Nephron (organoid): ENCODE data around the gene PLPP2.

Experiments
- H3K27ac Mint-ChIP-seq, 3 experiments: 2 replicates each; pipeline ENCODE4 v1.8.0; 2020; ENCODE audit warnings: mixed read lengths in 3 of 3, mild to moderate bottlenecking in 2 of 3, moderate library complexity in 1 of 3
- H3K27me3 Mint-ChIP-seq: 2 replicates; pipeline ENCODE4 v1.8.0; 2021; ENCODE audit warnings: low read depth, mild to moderate bottlenecking, moderate library complexity, mixed read lengths
- H3K36me3 Mint-ChIP-seq: 2 replicates; pipeline ENCODE4 v1.8.0; 2020; ENCODE audit warnings: low read depth, mixed read lengths
- H3K4me1 Mint-ChIP-seq: 2 replicates; pipeline ENCODE4 v1.8.0; 2020; ENCODE audit warnings: mixed read lengths
- H3K4me3 Mint-ChIP-seq, 3 experiments: 2 replicates each; pipeline ENCODE4 v1.8.0; 2020; ENCODE audit warnings: mild to moderate bottlenecking in 3 of 3, mixed read lengths in 3 of 3, moderate library complexity in 2 of 3
- H3K9me3 Mint-ChIP-seq: 2 replicates; pipeline ENCODE4 v1.8.0; 2020; ENCODE audit warnings: mixed read lengths
- TF ChIP-seq, protein P1 (sequence below), 3 experiments: fragments of 200-600 bp; sonication (generic); IDR thresholded peaks; one replicate each; pipeline ENCODE4 v1.5.0; 2021; ENCODE audit warnings: antibody characterized with exemption in 3 of 3; ENCODE audit not compliant: unreplicated experiment in 3 of 3

Gene PLPP2

DNA sequence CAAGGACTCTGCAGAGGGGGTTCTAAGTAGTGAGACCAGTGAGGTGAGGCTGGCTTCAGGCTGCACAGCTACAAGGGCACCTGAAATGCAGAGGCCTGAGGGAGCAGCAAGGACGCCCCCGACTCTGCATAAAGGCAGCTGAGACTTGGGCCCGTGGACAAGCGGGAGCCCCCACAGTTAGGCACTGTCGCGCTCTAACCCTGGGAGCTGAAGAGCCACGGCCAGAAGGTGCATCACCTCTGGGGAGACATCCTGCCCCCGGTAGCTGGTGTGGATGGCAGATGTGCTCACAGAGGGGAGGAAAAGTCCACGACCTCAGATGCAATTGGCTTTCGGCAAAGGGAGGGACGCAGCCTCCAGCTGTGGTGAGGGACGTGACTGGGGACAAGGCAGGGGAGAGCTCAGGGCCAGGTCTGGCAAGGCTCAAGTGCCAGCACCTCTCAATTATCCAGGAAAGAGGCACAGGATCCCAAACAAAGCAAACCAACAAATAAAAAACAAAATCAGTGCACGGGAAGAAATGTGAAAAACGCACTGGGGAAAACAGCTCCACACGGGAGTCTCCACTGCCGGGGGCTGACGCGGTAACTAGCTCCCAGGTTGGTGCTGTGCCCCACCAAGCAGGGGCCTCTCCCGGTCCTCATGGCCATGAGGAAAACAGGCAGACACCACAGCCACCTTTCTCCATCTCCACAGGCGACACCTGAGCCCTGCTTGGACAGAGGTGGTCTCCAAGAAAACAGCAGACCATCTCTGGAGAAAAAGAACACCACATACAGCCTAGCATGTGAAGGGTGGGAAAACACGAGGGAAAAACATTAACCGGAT is 23.0 kb upstream of the PLPP2 start:
- H3K36me3 Mint-ChIP-seq: peaks cover 62% of the 10 kb centered on the region
- H3K27me3 Mint-ChIP-seq: no peaks in the 10 kb centered on the region
- H3K4me3 Mint-ChIP-seq: no peak overlapping the region
- H3K9me3 Mint-ChIP-seq: peaks cover 18% of the 10 kb centered on the region
- no peak overlapping the region for H3K27ac Mint-ChIP-seq
- H3K4me1 Mint-ChIP-seq: no peaks in the 10 kb centered on the region
- TF ChIP-seq, protein P1, sequence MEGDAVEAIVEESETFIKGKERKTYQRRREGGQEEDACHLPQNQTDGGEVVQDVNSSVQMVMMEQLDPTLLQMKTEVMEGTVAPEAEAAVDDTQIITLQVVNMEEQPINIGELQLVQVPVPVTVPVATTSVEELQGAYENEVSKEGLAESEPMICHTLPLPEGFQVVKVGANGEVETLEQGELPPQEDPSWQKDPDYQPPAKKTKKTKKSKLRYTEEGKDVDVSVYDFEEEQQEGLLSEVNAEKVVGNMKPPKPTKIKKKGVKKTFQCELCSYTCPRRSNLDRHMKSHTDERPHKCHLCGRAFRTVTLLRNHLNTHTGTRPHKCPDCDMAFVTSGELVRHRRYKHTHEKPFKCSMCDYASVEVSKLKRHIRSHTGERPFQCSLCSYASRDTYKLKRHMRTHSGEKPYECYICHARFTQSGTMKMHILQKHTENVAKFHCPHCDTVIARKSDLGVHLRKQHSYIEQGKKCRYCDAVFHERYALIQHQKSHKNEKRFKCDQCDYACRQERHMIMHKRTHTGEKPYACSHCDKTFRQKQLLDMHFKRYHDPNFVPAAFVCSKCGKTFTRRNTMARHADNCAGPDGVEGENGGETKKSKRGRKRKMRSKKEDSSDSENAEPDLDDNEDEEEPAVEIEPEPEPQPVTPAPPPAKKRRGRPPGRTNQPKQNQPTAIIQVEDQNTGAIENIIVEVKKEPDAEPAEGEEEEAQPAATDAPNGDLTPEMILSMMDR (IDR thresholded peaks at IDR 0.05; ENCODE audit: unreplicated experiment in 3 of 3): no peak

DNA sequence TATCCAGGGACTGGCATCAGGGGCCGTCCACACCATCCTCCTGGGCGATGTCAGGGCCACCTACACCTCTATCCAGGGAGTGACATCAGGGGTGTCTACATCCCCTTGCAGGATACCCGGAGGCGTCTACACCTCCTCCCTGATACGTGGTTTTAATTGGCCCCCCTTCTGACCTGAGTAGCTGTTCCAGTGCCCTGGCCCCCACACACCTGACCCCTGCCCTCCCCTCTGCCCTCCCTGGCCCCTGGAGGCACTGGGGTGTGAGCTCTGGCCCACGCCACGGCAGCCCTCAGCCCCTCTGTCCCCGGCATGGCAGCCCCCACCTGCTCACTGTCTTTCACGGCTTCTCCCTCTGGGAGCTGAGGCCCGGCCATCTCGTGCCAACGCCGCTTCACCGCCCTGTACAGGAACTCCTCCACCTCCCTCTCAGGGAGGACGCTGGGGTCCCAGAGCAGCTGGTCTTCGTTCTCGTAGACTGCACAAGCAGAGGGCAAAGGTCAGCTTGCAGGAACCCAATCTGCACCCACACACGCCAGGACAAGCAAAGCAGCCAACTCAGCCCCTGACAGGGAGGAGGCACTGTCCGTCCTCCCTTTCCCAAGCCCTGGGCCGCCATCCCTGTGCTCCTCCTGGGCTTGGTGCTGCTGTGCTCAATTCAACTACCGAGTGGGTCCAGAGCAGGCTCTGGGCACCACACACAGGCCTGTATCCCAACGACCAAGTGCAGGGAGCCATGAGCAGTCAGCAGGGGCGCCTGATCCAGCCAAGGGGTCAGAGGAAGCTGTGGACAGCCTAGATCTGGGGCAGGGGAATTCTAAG is 22.2 kb upstream of the PLPP2 start:
- TF ChIP-seq, protein P1 (IDR thresholded peaks at IDR 0.05; ENCODE audit: unreplicated experiment in 3 of 3): no peak
- no peaks in the 10 kb centered on the region for H3K27me3 Mint-ChIP-seq
- H3K4me3 Mint-ChIP-seq: no peak overlapping the region
- peaks cover 59% of the 10 kb centered on the region for H3K36me3 Mint-ChIP-seq
- H3K9me3 Mint-ChIP-seq: peaks cover 15% of the 10 kb centered on the region
- H3K27ac Mint-ChIP-seq: no peak overlapping the region
- H3K4me1 Mint-ChIP-seq: no peaks in the 10 kb centered on the region

DNA sequence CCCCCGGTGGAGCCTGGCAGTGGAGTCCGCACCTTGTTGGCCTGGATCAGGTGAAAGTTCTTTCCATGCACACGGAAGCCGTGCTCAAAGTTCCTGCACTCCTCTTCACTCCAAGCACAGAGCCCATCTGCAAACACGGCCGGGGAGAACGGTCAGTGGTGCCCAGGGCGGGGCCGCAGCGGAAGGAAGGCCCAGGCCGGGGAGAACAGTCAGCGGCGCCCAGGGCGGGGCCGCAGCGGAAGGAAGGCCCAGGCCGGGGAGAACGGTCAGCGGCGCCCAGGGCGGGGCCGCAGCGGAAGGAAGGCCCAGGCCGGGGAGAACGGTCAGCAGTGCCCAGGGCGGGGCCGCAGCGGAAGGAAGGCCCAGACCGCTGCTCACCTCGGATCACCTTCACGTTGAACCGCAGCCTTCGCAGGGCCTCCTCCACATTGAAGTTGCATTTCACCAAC is 20.6 kb upstream of the PLPP2 start:
- Mint-ChIP-seq H3K4me1 (no peaks in the 10 kb centered on the region), H3K36me3 (peaks cover 51% of the 10 kb centered on the region), H3K27me3 (no peaks in the 10 kb centered on the region), H3K9me3 (peaks cover 7% of the 10 kb centered on the region), H3K4me3 (no peak overlapping the region), H3K27ac (no peak overlapping the region)
- TF ChIP-seq, protein P1 (IDR thresholded peaks at IDR 0.05; ENCODE audit: unreplicated experiment in 3 of 3): no peak

DNA sequence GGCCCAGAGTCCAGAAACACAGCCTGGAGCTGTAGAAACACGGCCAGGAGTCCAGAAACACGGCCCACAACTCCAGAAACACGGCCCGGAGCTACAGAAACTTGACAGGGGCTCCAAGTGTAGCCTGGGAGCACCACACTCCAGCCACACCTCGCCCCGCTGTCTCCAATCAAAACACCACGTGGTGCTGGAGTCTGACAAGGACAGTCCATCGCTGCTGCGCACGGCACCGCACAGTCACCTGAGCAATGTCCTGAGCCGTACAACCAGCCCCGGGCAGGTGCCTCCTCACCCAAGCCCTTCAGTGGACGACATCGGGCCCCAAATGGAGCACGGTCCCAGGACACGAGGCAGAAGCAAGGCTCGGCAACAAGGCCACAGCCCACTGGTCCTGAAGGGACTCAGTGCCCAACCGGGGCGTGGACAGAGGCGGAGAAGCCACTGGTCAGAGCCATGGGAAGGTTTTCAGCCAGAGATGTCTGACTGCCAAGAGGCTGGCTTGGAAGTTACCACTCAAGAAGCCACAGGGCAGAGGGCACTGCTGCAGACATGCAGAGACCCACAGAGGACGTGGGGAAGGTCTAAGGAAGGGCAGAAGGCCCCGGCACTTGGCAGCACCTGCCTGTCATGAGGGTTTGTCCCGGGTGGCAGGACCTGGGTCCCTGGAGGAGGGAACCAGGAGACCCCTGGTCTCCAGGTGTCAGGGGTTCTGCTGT is 19.7 kb upstream of the PLPP2 start:
- H3K27ac Mint-ChIP-seq: no peak overlapping the region
- H3K36me3 Mint-ChIP-seq: peaks cover 42% of the 10 kb centered on the region
- H3K9me3 Mint-ChIP-seq: peaks cover 7% of the 10 kb centered on the region
- TF ChIP-seq, protein P1 (IDR thresholded peaks at IDR 0.05; ENCODE audit: unreplicated experiment in 3 of 3): no peak
- H3K4me3 Mint-ChIP-seq: no peak overlapping the region
- no peaks in the 10 kb centered on the region for H3K4me1 Mint-ChIP-seq
- no peaks in the 10 kb centered on the region for H3K27me3 Mint-ChIP-seq

DNA sequence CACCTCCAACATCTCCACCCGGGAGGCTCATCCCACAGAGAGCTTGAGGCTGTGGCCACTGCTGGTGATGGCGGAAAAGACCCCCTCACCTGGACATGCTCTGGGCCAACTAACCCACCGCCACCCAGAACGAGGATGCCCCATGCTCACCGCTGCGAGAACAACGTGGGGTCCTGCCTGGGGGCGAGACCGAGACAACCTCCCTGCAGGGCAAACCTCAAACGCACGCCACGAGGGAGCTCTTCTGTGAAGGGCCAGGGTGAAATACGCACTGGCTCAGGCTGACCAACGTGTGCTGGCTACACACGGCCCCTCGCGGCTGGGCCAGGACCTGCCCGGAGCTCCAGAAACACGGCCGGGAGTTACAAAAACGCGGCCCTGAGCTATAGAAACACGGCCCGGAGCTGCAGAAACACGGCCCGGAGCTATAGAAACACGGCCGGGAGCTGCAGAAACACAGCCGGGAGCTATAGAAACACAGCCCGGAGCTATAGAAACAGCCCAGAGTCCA is 19.0 kb upstream of the PLPP2 start:
- peaks cover 40% of the 10 kb centered on the region for H3K36me3 Mint-ChIP-seq
- H3K27me3 Mint-ChIP-seq: no peaks in the 10 kb centered on the region
- peaks cover under 1% of the 10 kb centered on the region for H3K9me3 Mint-ChIP-seq
- H3K4me1 Mint-ChIP-seq: no peaks in the 10 kb centered on the region
- TF ChIP-seq, protein P1 (IDR thresholded peaks at IDR 0.05; ENCODE audit: unreplicated experiment in 3 of 3): no peak
- H3K4me3 Mint-ChIP-seq: no peak overlapping the region
- H3K27ac Mint-ChIP-seq: no peak overlapping the region
